SK-N-DZ (cell line): ENCODE measurements around the gene BABAM2.

ENCODE experiments used
- DNase-seq: peaks from one replicate; pipeline ENCODE4 v3.0.0-alpha.2; 2015; ENCODE audit warnings: low spot score

The BABAM2 gene

GRCh38 chr2:28199995-28200679, 309.6 kb downstream of the BABAM2 start:
- no peak for DNase-seq

GRCh38 chr2:28201671-28202180, 311.2 kb downstream of the BABAM2 start:
- DNase-seq, result no peak

DNA sequence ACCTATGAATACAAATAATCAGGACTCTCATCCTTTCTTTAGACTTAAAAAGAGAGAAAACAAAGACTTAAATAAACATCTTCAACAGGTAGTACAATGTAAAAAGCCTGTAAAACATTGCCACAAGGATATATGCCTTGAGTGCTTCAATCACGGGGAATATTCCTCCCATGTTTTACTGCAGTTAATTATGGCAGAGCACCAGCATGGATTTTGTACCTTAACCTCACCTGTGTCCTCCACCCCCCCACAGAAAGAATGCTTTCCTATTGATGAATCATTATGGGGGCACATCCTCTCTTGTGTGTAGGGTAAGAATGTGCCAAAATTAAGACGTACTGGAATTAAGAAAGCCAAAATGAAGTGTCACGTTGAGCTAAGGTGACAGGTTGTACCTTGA, 312.2 kb downstream of the BABAM2 start:
- DNase-seq, result no peak

DNA sequence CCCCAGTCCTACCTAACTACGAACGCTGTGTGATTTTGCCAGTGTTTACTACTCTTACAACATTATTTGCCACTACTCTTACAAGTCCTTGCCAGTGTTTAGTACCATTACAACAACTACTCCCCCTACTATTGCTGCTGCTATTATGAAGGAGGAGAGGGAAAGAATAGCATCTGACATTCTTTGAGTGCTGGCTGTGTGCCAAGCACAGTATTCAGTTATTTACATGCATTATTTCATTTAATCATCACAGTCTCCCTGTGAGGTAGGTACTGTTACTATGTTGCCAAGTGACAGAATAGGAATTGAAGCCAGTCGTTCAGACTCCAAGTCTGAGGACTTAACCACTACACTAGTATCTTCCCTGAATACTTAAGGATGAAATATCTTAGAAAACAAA, 316.2 kb downstream of the BABAM2 start:
- no peak for DNase-seq

DNA sequence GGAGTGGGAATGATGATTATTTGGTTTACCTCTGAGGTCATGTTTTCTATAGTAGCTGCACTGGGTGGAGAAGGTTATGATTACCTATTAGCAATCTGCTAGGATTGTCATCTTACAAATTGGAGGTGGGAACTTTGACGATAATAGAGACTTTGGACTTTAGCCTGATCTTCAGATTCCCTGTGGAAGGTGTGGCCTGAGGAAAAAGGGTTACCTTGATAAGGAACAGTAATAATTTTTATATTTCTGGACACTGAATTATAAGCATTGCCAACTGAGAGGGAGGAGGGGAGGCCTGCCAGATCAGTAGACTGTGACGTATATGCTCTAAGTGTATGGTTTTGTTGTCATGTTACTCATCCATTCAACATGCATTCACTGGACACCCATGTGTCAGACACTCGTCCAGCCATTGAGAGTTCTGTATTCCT, 318.7 kb downstream of the BABAM2 start:
- no peak for DNase-seq

DNA sequence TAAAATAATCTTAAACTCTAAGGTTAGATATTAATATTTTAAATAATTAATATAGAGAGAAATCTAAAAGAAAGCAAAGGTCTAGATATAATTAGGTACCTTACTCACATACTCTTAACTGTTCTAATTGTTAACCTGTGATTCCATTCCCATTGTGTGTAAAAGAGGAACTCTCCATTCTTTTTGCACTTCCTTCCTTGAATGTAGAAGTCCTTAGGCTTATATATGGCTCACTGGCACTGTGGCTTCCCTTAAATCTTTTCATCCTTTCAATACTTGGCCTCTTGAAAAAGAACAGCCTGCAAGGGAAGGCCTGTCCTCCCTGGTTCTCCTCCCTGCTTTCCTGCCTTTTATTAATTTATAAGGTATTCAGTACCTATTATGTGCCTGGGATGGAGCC, 319.3 kb downstream of the BABAM2 start:
- DNase-seq, result no peak

GRCh38 chr2:28210535-28210934, 320.0 kb downstream of the BABAM2 start:
- DNase-seq, result no peak

DNA sequence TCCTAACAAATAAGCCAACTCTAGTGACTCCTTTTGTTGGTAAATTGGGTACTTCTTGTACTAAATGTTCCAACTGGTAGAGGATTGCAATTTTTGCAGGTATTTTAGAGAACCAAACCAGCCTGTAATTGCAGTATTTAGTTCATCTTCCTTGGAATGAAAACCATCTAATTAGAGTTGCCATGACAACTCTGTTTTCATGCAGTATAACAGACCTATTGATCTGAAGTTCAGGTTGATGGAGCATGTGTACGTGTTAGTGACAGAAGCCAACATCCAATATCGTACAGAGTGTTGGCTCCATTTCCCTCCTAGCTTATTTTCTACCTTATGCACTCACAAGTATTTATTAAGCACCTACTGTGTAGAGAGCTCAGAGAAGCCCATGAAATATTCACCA, 325.8 kb downstream of the BABAM2 start:
- DNase-seq, result peak; percentile 2

DNA sequence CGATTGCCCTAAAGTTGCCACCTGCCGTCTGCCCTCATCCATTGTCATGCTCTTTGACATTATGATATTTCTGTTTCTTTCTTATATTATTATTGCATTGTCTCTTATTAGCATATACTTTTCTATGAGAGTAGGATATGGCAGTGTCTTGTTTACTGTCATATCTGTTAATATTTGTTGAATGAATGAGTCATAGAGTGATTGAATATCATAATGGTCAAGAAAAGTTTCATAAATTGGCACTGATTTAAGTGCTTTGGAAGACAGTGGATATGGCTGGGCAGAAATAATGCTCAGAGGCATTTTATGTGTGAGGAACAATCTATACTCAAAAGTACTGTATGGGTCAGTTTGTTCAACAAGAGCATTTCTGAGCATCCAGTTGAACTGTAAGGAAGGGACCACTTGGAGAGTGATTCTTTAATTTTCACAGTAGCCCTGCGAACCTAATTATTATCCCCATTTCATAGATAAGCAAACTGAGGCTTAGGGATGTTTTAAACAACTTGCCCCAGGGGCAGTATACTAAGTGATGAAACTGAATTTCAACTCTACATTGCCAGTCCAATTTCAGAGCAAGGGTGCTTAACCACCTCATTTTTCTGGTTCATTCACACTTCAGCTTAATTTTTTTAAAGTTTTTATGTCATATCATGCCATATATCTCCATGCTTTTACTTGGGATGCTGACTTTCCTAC, 326.7 kb downstream of the BABAM2 start:
- DNase-seq, result no peak

- DNase-seq, result no peak
These were observed 328.6 kb downstream of the BABAM2 start for GRCh38 chr2:28219138-28219537.

GRCh38 chr2:28219758-28220368, 329.3 kb downstream of the BABAM2 start:
- no peak for DNase-seq

GRCh38 chr2:28224648-28225472, 334.3 kb downstream of the BABAM2 start:
- no peak for DNase-seq

GRCh38 chr2:28225473-28226080, 335.0 kb downstream of the BABAM2 start:
- no peak for DNase-seq

GRCh38 chr2:28226558-28226957, 336.0 kb downstream of the BABAM2 start:
- no peak for DNase-seq

GRCh38 chr2:28227498-28227897, 337.0 kb downstream of the BABAM2 start:
- DNase-seq, result no peak

DNA sequence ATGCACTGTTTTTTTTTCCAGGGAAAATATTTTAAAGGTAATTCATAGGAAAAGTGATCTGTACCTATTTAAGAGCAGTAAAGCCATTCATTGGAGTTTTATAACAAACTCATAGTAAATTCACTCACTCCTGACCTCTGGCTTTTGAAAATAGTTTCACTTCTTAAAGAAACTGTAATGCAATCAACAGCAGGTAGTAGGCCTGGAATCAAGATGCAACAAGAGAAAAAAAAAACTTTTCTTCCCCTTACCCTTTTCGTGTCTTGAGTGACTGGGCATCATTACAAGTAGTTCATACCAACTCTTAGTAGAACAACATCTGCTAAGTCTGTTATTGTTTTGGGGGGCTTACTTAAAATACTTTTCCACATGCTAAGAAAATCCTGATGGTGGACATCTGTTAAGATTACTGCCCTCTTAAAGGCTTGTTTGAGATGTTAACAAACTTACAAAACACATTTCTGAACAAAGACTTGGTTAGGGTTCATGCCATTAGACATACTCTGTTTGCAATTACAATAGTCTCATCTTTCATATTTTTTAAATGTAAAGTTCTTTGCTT, 338.0 kb downstream of the BABAM2 start:
- DNase-seq, result no peak

GRCh38 chr2:28231110-28231631, 340.6 kb downstream of the BABAM2 start:
- DNase-seq, result no peak

DNA sequence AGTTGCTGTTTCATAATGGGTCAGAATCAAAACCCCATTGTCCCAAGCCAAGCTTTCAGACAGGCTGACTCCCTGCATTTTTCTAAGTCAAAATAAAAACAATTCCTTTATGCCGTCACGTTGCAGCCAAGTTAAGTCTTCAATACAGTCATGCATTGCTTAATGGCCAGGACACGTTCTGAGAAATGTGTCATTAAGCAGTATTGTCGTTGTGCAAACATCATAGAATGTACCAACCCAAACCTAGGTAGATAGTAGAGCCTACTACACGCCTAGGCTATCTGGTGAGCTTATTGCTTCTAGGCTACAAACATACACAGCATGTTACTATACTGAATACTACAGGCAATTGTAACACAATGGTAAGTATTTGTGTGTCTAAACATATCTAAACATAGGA, 341.8 kb downstream of the BABAM2 start:
- DNase-seq, result no peak

DNA sequence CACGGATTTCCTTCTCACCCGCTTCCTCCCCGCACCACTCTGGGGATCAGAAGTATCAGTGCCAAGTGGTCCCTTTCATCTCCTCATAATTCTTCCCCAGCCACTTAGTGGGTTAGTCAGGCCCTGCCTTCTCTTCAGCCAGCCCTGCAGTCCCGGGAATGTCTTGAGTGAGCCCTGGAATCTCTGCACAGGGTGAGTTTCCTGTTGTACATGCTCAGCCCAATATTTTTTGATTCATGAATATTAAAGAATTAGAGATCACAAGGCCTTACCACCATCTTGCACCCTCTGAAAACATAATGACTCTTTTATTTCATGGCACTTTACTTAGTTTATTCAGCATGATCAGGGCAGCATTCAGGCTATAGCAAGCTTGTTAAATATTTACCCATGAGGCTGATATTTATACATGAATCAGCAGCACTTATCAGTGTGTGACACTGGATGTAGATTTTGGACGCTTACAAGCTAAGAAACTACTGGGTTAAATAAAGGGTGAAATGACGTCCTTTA, 342.7 kb downstream of the BABAM2 start:
- DNase-seq, result no peak

DNA sequence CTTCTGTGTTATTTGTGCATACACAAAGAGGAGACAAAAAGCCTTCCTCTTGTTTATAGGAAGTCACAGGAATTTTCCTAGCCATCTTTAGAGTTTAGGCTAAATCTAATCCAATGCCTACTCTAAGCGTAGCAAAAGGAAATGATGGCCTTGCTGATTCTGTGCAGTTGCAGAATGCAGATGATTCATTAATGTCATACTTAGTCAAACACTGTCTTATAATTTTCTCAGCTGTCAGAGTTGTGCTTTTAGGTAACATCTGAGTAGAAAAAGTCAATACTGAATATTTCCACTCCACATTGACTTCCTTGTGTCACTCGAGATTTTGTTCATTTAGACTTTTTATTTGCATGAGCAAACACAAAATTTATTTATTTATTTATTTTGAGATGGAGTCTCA, 344.3 kb downstream of the BABAM2 start:
- no peak for DNase-seq

GRCh38 chr2:28239207-28239606, 348.7 kb downstream of the BABAM2 start:
- DNase-seq, result no peak
